HepG2 (cell line): ENCODE results near the gene DPEP1. TPM values are rescaled to one million over a fixed set of nuclear protein-coding genes. Genes with fewer than 3 reads are reported as not detected.

Experiments
- ATAC-seq: fragments of 200-7000 bp; cut with Tn5 transposase; 3 replicates; pipeline ENCODE4 v1.9.1; 2020; ENCODE audit warnings: mild to moderate bottlenecking, moderate library complexity
- BruUV-seq: library from RNA; stranded (reverse); fragments of 400-500 nt; replicated peaks from 2 replicates; lab custom pipeline; 2021; lab: Mats Ljungman, UMichigan
- CTCF ChIA-PET: fragments of 300-600 bp; formaldehyde crosslinking; extraction: SDS; loops from one replicate; lab custom pipeline; 2021; ENCODE audit warnings: low total read pairs, inconsistent platforms, low intra/inter-chr PET ratio; lab: Yijun Ruan, JAX
- POLR2A ChIA-PET: fragments of 350-600 bp; sonication (Branson Sonifier 250); formaldehyde crosslinking; loops from one replicate; lab custom pipeline; 2020; ENCODE audit warnings: antibody characterized with exemption, inconsistent platforms; lab: Yijun Ruan, JAX
- DNase-seq: peaks from one replicate; pipeline ENCODE4 v3.0.0-alpha.2; 2015; ENCODE audit warnings: low spot score
- FAIRE-seq: peaks from 3 replicates; lab custom pipeline; 2011; peaks lifted over from hg19 to GRCh38; lab: Jason Lieb, UNC
- H2AFZ ChIP-seq: one replicate; pipeline ENCODE4 v1.6.1; 2011; ENCODE audit warnings: low read length, inconsistent platforms
- H3K27ac ChIP-seq: fragments of 300-600 bp; 3 replicates; pipeline ENCODE4 v1.8.0; 2011; ENCODE audit warnings: mixed run types, mild to moderate bottlenecking, mixed read lengths, low read length, inconsistent platforms; ENCODE audit not compliant: insufficient read depth; ENCODE audit errors: extremely low read length
- H3K27me3 ChIP-seq, 2 experiments: fragments of 200-600 bp in 1 of 2; 2 replicates in 1 of 2; 3 replicates in 1 of 2; pipeline versions ENCODE4 v1.6.0 to v1.8.0; 2011; ENCODE audit warnings: low read length in 2 of 2, mild to moderate bottlenecking in 2 of 2, moderate library complexity in 2 of 2, inconsistent platforms in 1 of 2; ENCODE audit not compliant: insufficient read depth in 2 of 2, control insufficient read depth in 1 of 2
- H3K36me3 ChIP-seq, 2 experiments: fragments of 200-600 bp in 1 of 2; replicated peaks in 1 of 2; 2 replicates in 1 of 2; 3 replicates in 1 of 2; pipeline versions ENCODE4 v1.5.1 to v1.8.0; 2011; ENCODE audit warnings: low read length in 2 of 2, inconsistent platforms in 1 of 2; ENCODE audit not compliant: insufficient read depth in 2 of 2, control insufficient read depth in 1 of 2
- H3K4me1 ChIP-seq: 2 replicates; pipeline ENCODE4 v1.5.1; 2012; ENCODE audit warnings: low read length, inconsistent platforms; ENCODE audit not compliant: insufficient read depth
- H3K4me2 ChIP-seq: 2 replicates; pipeline ENCODE4 v1.6.0; 2011; ENCODE audit warnings: low read depth, low read length, inconsistent platforms
- H3K4me3 ChIP-seq, 3 experiments: fragments of 200-600 bp in 1 of 3; sonication (generic), shearing (Covaris generic) in 1 of 3; replicated peaks in 1 of 3; 2 replicates each; pipeline ENCODE4 v1.5.1; 2011 to 2016; ENCODE audit warnings: low read length in 3 of 3, inconsistent platforms in 2 of 3, low read depth in 2 of 3, mild to moderate bottlenecking in 2 of 3, control low read depth in 1 of 3, mixed read lengths in 1 of 3; ENCODE audit not compliant: insufficient read depth in 1 of 3
- H3K79me2 ChIP-seq: one replicate; pipeline ENCODE4 v1.6.1; 2011; ENCODE audit warnings: low read length, inconsistent platforms; ENCODE audit not compliant: insufficient read depth
- H3K9ac ChIP-seq: 2 replicates; pipeline ENCODE4 v1.6.0; 2011; ENCODE audit warnings: mild to moderate bottlenecking, low read depth, low read length, inconsistent platforms; ENCODE audit not compliant: insufficient read depth
- H3K9me3 ChIP-seq: 2 replicates; pipeline ENCODE4 v1.5.1; 2012; ENCODE audit warnings: mild to moderate bottlenecking, low read length
- H4K20me1 ChIP-seq: 2 replicates; pipeline ENCODE4 v1.6.0; 2011; ENCODE audit warnings: inconsistent platforms, mild to moderate bottlenecking, low read length, moderate library complexity; ENCODE audit not compliant: insufficient read depth
- BORCS8-MEF2B ChIP-seq: sonication (generic); formaldehyde crosslinking; IDR thresholded peaks from 2 replicates; pipeline ENCODE4 v1.8.0; 2022; ENCODE audit warnings: mild to moderate bottlenecking, missing genetic modification reagents
- CTCF ChIP-seq: sonication (generic); formaldehyde crosslinking; IDR thresholded peaks from 2 replicates; pipeline ENCODE4 v1.5.0; 2020; ENCODE audit warnings: mild to moderate bottlenecking, missing genetic modification reagents, moderate library complexity
- NR2F6 ChIP-seq, 2 experiments: IDR thresholded peaks; 2 replicates each; pipeline ENCODE4 v1.6.1; 2016; ENCODE audit warnings: antibody characterized with exemption in 1 of 2, mild to moderate bottlenecking in 1 of 2
- NRL ChIP-seq: sonication (generic); formaldehyde crosslinking; IDR thresholded peaks from 2 replicates; pipeline ENCODE4 v1.5.0; 2020; ENCODE audit warnings: missing genetic modification reagents, mild to moderate bottlenecking, moderate library complexity, borderline replicate concordance
- SMARCE1 ChIP-seq: fragments of 450-650 bp; IDR thresholded peaks from 2 replicates; pipeline ENCODE4 v1.6.1; 2017; ENCODE audit warnings: borderline replicate concordance
- SNAI1 ChIP-seq: sonication (generic); formaldehyde crosslinking; IDR thresholded peaks from 2 replicates; pipeline ENCODE4 v1.5.0; 2020; ENCODE audit warnings: mild to moderate bottlenecking, missing genetic modification reagents, borderline replicate concordance
- TEAD3 ChIP-seq: optimal IDR thresholded peaks from 2 replicates; pipeline ENCODE3; 2016; ENCODE audit warnings: borderline replicate concordance
- ZMYM3 ChIP-seq: sonication (generic); formaldehyde crosslinking; IDR thresholded peaks from 2 replicates; pipeline ENCODE4 v1.5.1; 2020; ENCODE audit warnings: mild to moderate bottlenecking, missing genetic modification reagents
- ZNF567 ChIP-seq: sonication (generic); formaldehyde crosslinking; IDR thresholded peaks from 2 replicates; pipeline ENCODE4 v1.8.1; 2023; ENCODE audit warnings: mild to moderate bottlenecking, missing genetic modification reagents, borderline replicate concordance
- ZNF576 ChIP-seq: sonication (generic); formaldehyde crosslinking; IDR thresholded peaks from 2 replicates; pipeline ENCODE4 v1.4.0; 2020; ENCODE audit warnings: mild to moderate bottlenecking, missing genetic modification reagents
- ZNF605 ChIP-seq: sonication (generic); formaldehyde crosslinking; IDR thresholded peaks from 2 replicates; pipeline ENCODE4 v1.8.0; 2022; ENCODE audit warnings: mild to moderate bottlenecking, missing genetic modification reagents
- ZNF629 ChIP-seq: sonication (generic); formaldehyde crosslinking; conservative IDR thresholded peaks from 2 replicates; pipeline ENCODE4 v1.5.0; 2020; ENCODE audit warnings: missing genetic modification reagents
- ZNF670 ChIP-seq: sonication (generic); formaldehyde crosslinking; IDR thresholded peaks from 2 replicates; pipeline ENCODE4 v1.8.0; 2022; ENCODE audit warnings: mild to moderate bottlenecking, missing genetic modification reagents, borderline replicate concordance
- WGBS: methylation state at CpG from one replicate; pipeline ENCODE4 v1.1.6; 2017; ENCODE audit warnings: low lambda C conversion rate; 5-methylcytosine and 5-hydroxymethylcytosine counted together
- in situ Hi-C: cut with HindIII; loops from 2 replicates; pipeline ENCODE4 v1.10.0; 2017; ENCODE audit warnings: low pct_unique_long_range_greater_than_20kb; ENCODE audit not compliant: extremely low pct_ligation_motif_present
- intact Hi-C: fragments of 100-400 bp; cut with micrococcal nuclease; formaldehyde crosslinking; loops from one replicate; pipeline ENCODE4 v1.10.0; 2022; ENCODE audit not compliant: unreplicated experiment
- polyA plus RNA-seq, 8 experiments: library from polyadenylated mRNA; depleted of rRNA in 3 of 8; stranded (reverse) in 7 of 8; unstranded in 1 of 8; fragments of >200 nt; fragmentation: Illumina TruSeq in 4 of 8; extraction: Trizol in 4 of 8; gene quantifications; 2 replicates each; pipeline versions ENCODE4 v1.2.1 to v1.2.3, GENCODE V29; 2011 to 2016; ENCODE audit warnings: low read depth in 4 of 8, missing spikeins in 1 of 8, mixed read lengths in 1 of 8; ENCODE audit not compliant: insufficient read depth in 1 of 8
- total RNA-seq, 5 experiments: library from RNA; depleted of rRNA; stranded (reverse); fragments of >200 nt; fragmentation: Illumina TruSeq; extraction: Trizol; gene quantifications; 2 replicates each; pipeline ENCODE4 v1.2.3, GENCODE V29; 2016; ENCODE audit warnings: low read depth in 1 of 5

DPEP1 gene
- total and polyA plus RNA-seq, 2 of the 13 experiments (the other 11 are each of a cell fraction or from before 2014, with no cell fraction given), result 37.6 to 52.2 TPM

DNA sequence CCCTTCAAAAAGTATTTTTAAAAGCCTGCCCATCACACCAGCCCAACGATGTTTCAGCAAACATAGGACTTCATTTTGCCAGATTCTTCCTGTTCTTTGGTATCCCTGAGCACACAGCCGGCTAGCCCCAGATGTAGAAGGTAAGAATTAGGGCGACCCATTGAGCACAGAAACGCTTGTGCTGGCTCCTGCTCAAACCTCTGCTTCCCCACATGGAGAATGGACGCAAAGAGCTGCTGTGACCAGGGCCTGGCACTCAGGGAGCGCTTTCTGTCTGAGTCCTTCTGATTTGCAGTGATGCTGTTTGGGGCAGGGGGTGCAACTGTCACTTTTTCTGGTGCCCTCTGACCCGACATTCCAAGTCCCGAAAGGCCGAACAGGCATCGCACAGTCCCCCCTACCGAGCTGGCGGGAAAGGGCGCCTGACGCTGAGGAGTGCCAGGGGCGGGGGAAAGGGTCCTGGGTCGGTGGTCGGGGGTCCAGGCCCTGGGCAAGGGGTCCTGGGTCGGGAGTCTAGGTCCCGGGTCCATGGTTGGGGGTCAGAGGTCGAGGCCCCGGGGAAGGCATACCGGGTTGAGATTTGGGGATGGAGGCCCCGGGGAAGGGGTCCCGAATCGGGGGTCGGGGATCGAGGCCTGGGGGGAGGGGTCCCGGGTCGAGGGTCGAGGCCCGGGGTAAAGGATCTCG is 43.1 kb downstream of the DPEP1 start:
- TSS peak; percentile 57 for BruUV-seq
- peak overlapping the region; percentile 64 for H3K27ac ChIP-seq
- H3K4me2 ChIP-seq, result peak overlapping the region; percentile 97
- H3K9me3 ChIP-seq, result no peaks in the 10 kb centered on the region
- POLR2A ChIA-PET, result interaction anchor here (1.1 to 2.8 kb wide), 4 partner anchors 31 to 49 kb away, joined by 3 to 21 read pairs (median 9); partner anchors contain the start of genes CDK10 and SPATA2L
- 12% methylated on average over 32 of the region's 32 CpGs for whole genome bisulfite sequencing
- peak; percentile 81 for TF ChIP-seq ZNF629 (CRISPR knock-in tag)
- peak; percentile 33 for TF ChIP-seq CTCF (CRISPR knock-in tag)
- TF ChIP-seq ZNF576, result 0 out of 2 replicates have a peak, but pooled peaks have one; percentile 56
- TF ChIP-seq ZNF567 (CRISPR knock-in tag), result no peak
- 0 out of 2 replicates have a peak, but pooled peaks have one; percentile 19 for TF ChIP-seq NRL
- no peak for TF ChIP-seq ZNF670 (CRISPR knock-in tag)
- 0 out of 2 replicates have a peak, but pooled peaks have one; percentile 10 for TF ChIP-seq SNAI1
- 0 out of 2 replicates have a peak, but pooled peaks have one; percentile 26 for TF ChIP-seq BORCS8-MEF2B (CRISPR knock-in tag)
- TF ChIP-seq SMARCE1, result no peak
- peak; percentile 67 for TF ChIP-seq TEAD3 (CRISPR knock-in tag)
- peak; percentile 42; the same call in 1 of the 2 replicates for TF ChIP-seq ZMYM3 (CRISPR knock-in tag)
- 0 out of 2 replicates have a peak, but pooled peaks have one; percentile 3 for TF ChIP-seq ZNF605
- 0 out of 2 replicates have a peak, but pooled peaks have one; percentile 27 for TF ChIP-seq NR2F6 (IDR thresholded peaks at IDR 0.05)
- no peak for TF ChIP-seq NR2F6 (CRISPR knock-in tag; IDR thresholded peaks at IDR 0.05)
- DNase-seq (no peak), ATAC-seq (no peak), FAIRE-seq (no peak)
- H3K9ac ChIP-seq, result peak overlapping the region; percentile 96
- no peak overlapping the region for H2AFZ ChIP-seq
- H3K27me3 ChIP-seq, result no peaks in the 10 kb centered on the region; a peak in 1 of 5 replicates
- H3K36me3 ChIP-seq, result peaks cover 17 to 39% of the 10 kb centered on the region in 2 experiments
- peaks cover 49% of the 10 kb centered on the region for H3K79me2 ChIP-seq
- CTCF ChIA-PET, result no interaction called here
- in situ Hi-C loops (loop anchor here (5.0 kb wide), 1 partner anchor 46 kb away; the partner anchor contains the start of gene SPATA2L), intact Hi-C loops (no loop called here)
- H4K20me1 ChIP-seq, result no peaks in the 10 kb centered on the region
- peak overlapping the region; percentile 91 to 100 (median 99) for H3K4me3 ChIP-seq
- H3K4me1 ChIP-seq, result peaks cover 38% of the 10 kb centered on the region
